IPS-15b (cell line): ENCODE data around the gene BEND7.

ENCODE experiments used
- H3K27me3 ChIP-seq: one replicate; pipeline ENCODE4 v1.6.1; 2013; ENCODE audit warnings: low read length; ENCODE audit not compliant: control insufficient read depth, insufficient read depth
- H3K36me3 ChIP-seq: one replicate; pipeline ENCODE4 v1.6.1; 2013; ENCODE audit warnings: low read length; ENCODE audit not compliant: control insufficient read depth, insufficient read depth
- H3K4me1 ChIP-seq: one replicate; pipeline ENCODE4 v1.6.1; 2013; ENCODE audit warnings: mild to moderate bottlenecking, low read length; ENCODE audit not compliant: control insufficient read depth, insufficient read depth
- H3K4me3 ChIP-seq: one replicate; pipeline ENCODE4 v1.5.1; 2013; ENCODE audit warnings: low read depth, low read length
- H3K9ac ChIP-seq: one replicate; pipeline ENCODE4 v1.6.1; 2013; ENCODE audit warnings: low read depth, mild to moderate bottlenecking, low read length
- H3K9me3 ChIP-seq: one replicate; pipeline ENCODE4 v1.6.1; 2013; ENCODE audit warnings: mild to moderate bottlenecking, low read length; ENCODE audit not compliant: control insufficient read depth, insufficient read depth

BEND7 gene

GRCh38 chr10:13496931-13497330, 31.9 kb downstream of the BEND7 start:
- no peaks in the 10 kb centered on the region for H3K36me3 ChIP-seq
- H3K4me3 ChIP-seq = no peak overlapping the region
- peaks cover 5% of the 10 kb centered on the region for H3K4me1 ChIP-seq
- H3K9me3 ChIP-seq = no peaks in the 10 kb centered on the region
- no peaks in the 10 kb centered on the region for H3K27me3 ChIP-seq
- no peak overlapping the region for H3K9ac ChIP-seq

DNA sequence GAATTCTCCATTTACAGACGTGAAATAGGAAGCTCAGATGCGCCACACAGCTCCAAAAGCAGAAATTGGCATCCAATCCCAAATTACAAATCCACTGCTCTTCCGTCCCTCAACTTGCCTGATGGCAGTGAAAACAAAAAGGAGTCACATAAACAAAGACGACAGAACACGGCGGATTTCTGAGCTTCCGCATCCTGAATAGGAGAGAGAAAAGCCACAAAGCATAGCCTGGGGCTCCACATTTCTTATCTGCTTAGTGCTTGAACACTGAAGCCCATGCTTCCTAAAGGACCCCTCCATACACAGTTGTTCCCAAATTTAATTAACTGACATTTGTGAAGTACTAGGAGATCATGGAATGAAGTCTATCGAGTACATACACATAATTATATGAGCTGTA, 32.6 kb downstream of the BEND7 start:
- Histone ChIP-seq H3K4me3 (no peak overlapping the region), H3K27me3 (no peaks in the 10 kb centered on the region), H3K9me3 (no peaks in the 10 kb centered on the region), H3K4me1 (peaks cover 5% of the 10 kb centered on the region), H3K36me3 (no peaks in the 10 kb centered on the region), H3K9ac (no peak overlapping the region)

DNA sequence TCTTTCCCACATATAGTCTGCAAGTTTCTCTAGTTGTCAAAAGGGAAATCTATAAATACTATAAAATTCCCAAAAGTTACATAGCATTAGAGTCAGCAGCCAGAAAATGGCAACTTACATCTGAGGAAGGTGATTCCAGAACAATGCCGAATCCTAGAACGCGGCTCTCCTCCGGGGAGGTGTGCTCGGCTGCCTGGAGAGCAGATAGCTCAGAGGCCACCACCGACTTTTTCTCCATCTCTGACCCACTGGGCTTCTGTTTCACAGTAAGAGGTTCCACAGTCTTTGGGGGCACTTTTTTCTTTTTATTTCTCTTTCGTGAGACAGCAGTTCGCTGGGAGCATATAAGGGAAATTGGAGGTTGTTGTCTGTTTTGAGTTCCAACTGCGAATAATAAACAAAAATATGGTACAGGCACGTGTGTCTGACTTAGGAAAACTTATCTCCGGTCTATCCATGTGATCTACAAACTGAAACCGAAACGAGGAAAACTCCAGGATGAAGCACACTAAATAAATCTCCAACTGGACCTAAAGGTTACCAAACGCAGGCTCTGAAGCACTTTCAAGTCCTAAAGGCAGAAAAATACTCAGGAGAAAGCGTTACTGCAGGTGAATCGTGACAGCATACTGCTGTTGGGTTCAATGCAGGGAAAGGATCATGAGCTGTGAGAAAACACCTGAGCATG, 36.2 kb downstream of the BEND7 start:
- no peaks in the 10 kb centered on the region for H3K36me3 ChIP-seq
- no peaks in the 10 kb centered on the region for H3K27me3 ChIP-seq
- H3K4me1 ChIP-seq = peaks cover 5% of the 10 kb centered on the region
- no peak overlapping the region for H3K9ac ChIP-seq
- H3K9me3 ChIP-seq = no peaks in the 10 kb centered on the region
- no peak overlapping the region for H3K4me3 ChIP-seq

DNA sequence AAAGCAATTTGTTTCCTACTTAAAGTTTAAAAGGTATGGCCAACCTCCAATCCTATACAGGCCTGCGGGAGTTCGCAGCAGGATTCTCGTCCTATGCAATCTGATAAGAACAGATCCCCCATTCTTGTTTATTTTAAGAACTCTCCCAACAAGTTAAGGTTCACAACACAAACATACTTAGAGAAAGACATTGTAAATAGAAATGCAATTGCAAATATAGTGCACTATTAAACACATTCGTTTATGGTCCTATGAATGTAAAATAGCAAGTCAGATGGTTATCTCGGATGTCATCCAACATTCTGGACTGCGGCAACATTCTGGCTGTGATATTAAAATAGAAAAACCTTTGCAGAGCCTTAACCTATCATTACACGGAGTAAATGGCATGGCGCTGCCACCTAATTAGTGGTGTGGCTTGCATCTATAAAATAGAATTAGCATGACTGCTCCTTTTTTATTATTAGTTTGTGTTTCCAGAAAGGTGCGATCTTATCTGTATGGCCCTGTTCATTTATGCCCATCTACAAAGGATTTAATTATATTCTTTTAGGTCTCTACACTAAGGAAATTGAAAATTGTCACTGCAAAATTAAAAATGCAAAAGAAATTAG, 37.0 kb downstream of the BEND7 start:
- H3K36me3 ChIP-seq = no peaks in the 10 kb centered on the region
- H3K27me3 ChIP-seq = no peaks in the 10 kb centered on the region
- no peaks in the 10 kb centered on the region for H3K9me3 ChIP-seq
- H3K4me3 ChIP-seq = no peak overlapping the region
- peaks cover 5% of the 10 kb centered on the region for H3K4me1 ChIP-seq
- no peak overlapping the region for H3K9ac ChIP-seq

- Histone ChIP-seq H3K9ac (no peak overlapping the region), H3K36me3 (no peaks in the 10 kb centered on the region), H3K4me1 (peaks cover 5% of the 10 kb centered on the region), H3K4me3 (no peak overlapping the region), H3K9me3 (no peaks in the 10 kb centered on the region), H3K27me3 (no peaks in the 10 kb centered on the region)
Measured at GRCh38 chr10:13490503-13490902, 38.3 kb downstream of the BEND7 start.

DNA sequence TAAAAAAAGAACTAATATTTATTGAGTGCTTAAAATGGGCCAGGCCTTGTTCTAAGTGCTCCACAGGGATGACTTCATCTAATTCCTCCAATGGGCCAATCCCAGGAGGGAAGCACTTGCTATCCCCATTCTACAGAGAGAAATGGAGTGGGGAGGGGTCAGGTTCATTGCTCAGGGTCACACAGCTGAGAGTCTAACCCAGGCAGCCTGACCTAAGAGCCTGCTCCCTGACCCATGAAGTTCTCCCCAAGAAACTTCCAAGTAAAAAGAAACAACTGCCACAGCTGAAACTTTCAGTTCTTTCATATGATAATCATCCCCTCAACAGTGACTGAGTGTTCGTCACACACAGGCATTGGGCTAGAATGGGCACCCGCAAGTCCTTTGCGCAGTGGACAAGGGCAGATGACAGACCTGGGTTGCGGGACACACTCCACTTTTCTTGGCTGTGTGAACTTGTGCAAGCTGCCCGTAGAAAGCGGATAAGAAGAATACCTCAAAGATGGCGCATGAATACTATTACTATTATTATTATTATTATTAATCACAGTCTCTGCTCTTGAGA, 39.7 kb downstream of the BEND7 start:
- Histone ChIP-seq H3K9ac (no peak overlapping the region), H3K9me3 (no peaks in the 10 kb centered on the region)

GRCh38 chr10:13485623-13486022, 43.2 kb downstream of the BEND7 start:
- H3K9me3 ChIP-seq = no peaks in the 10 kb centered on the region
- H3K9ac ChIP-seq = no peak overlapping the region
- no peaks in the 10 kb centered on the region for H3K27me3 ChIP-seq
- H3K36me3 ChIP-seq = no peaks in the 10 kb centered on the region
- no peaks in the 10 kb centered on the region for H3K4me1 ChIP-seq
- H3K4me3 ChIP-seq = no peak overlapping the region

More for the DNA sequence above, 39.7 kb downstream of the BEND7 start:
- Histone ChIP-seq H3K4me3 (no peak overlapping the region), H3K36me3 (no peaks in the 10 kb centered on the region), H3K4me1 (no peaks in the 10 kb centered on the region), H3K27me3 (no peaks in the 10 kb centered on the region)

DNA sequence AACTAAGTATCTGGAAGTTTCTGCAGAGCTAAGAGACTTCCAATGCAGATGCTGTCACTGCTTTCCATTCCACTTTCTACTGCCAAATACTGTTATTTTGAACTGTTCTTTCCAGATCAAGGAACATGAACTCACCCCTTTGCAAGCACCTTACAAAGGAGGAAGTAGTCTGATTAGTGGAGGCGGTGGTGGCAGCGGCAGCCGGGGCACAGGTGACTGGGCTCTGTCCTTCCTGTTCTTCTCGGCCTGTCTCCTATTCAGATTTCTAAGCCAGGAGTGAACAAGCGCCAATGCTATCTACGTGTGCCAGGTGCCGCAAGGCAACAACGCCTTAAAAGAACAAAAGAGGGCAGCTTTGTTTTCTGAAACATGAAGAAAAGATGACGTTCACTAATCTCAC, 44.9 kb downstream of the BEND7 start:
- H3K36me3 ChIP-seq = no peaks in the 10 kb centered on the region
- H3K4me3 ChIP-seq = no peak overlapping the region
- H3K9me3 ChIP-seq = no peaks in the 10 kb centered on the region
- H3K9ac ChIP-seq = no peak overlapping the region
- no peaks in the 10 kb centered on the region for H3K27me3 ChIP-seq
- no peaks in the 10 kb centered on the region for H3K4me1 ChIP-seq

GRCh38 chr10:13483073-13483472, 45.7 kb downstream of the BEND7 start:
- no peaks in the 10 kb centered on the region for H3K36me3 ChIP-seq
- no peaks in the 10 kb centered on the region for H3K9me3 ChIP-seq
- no peaks in the 10 kb centered on the region for H3K27me3 ChIP-seq
- no peak overlapping the region for H3K9ac ChIP-seq
- no peak overlapping the region for H3K4me3 ChIP-seq
- H3K4me1 ChIP-seq = no peaks in the 10 kb centered on the region

GRCh38 chr10:13481690-13482089, 47.1 kb downstream of the BEND7 start:
- no peaks in the 10 kb centered on the region for H3K4me1 ChIP-seq
- no peaks in the 10 kb centered on the region for H3K36me3 ChIP-seq
- no peak overlapping the region for H3K4me3 ChIP-seq
- H3K27me3 ChIP-seq = no peaks in the 10 kb centered on the region
- H3K9me3 ChIP-seq = no peaks in the 10 kb centered on the region
- H3K9ac ChIP-seq = no peak overlapping the region

- Histone ChIP-seq H3K4me1 (no peaks in the 10 kb centered on the region), H3K27me3 (no peaks in the 10 kb centered on the region), H3K4me3 (no peak overlapping the region), H3K9me3 (no peaks in the 10 kb centered on the region), H3K36me3 (no peaks in the 10 kb centered on the region), H3K9ac (no peak overlapping the region)
Measured at GRCh38 chr10:13475124-13475523, 53.7 kb downstream of the BEND7 start.

DNA sequence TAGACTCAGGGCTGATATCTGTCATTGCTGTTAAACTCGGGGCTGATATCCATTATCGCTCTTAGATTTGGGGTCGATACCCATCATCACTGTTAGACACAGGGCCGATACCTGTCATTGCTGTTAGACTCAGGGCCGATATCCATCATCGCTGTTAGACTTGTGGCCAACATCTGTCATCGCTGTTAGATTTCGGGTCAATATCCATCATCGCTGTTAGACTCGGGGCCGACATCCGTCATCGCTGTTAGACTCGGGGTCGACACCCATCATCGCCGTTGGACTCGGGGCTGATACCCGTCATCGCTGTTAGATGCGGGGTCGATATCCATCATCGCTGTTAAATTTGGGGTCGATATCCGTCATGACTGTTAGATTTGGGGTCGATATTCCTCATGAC, 54.8 kb downstream of the BEND7 start:
- H3K9me3 ChIP-seq = no peaks in the 10 kb centered on the region
- no peaks in the 10 kb centered on the region for H3K36me3 ChIP-seq
- H3K27me3 ChIP-seq = no peaks in the 10 kb centered on the region
- no peak overlapping the region for H3K4me3 ChIP-seq
- H3K9ac ChIP-seq = no peak overlapping the region
- no peaks in the 10 kb centered on the region for H3K4me1 ChIP-seq
